ENCODE measurements around the gene TYW1. TPM values are rescaled to one million over a fixed set of nuclear protein-coding genes. Genes with fewer than 3 reads are reported as not detected.
"Not testable (repeated sequence)": the region's sequence is repeated elsewhere in the genome, so short reads cannot be mapped to it uniquely, and the experiment has no call there.

Gene TYW1
- total RNA-seq, 1 donor from 2014 or later: 15.4 TPM

DNA sequence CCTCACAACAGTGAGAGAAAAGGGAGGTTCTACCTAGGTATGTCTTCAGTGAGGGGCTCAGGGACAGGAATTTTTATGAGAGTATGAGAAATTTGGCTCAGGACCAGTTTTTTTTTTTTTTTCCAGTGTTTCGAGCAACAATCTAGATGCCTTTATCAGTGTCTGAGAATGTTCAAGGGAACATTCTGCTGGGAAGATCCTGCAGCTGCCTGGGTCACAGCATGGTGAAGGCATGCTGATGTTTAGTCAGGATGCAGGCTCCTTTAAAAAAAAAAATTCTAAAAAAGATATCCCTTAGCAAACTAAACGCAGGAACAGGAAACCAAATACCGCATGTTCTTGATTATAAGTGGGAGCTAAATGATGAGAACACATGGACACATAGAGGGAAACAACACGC lies 32.2 kb upstream of the TYW1 start:
- H3K4me1 ChIP-seq: no peaks in the 10 kb centered on the region
- H3K36me3 ChIP-seq: peaks cover 3% of the 10 kb centered on the region
- no peaks in the 10 kb centered on the region for H3K27me3 ChIP-seq (ENCODE audit: low read depth)
- TF ChIP-seq CTCF (IDR thresholded peaks at IDR 0.05): no peak
- no peak overlapping the region for H3K27ac ChIP-seq
- ATAC-seq (no peak), DNase-seq (no peak)
- no peak overlapping the region for H3K4me3 ChIP-seq
- intact Hi-C loops (cut with DNase I): no loop called here
- H3K9me3 ChIP-seq: no peaks in the 10 kb centered on the region

DNA sequence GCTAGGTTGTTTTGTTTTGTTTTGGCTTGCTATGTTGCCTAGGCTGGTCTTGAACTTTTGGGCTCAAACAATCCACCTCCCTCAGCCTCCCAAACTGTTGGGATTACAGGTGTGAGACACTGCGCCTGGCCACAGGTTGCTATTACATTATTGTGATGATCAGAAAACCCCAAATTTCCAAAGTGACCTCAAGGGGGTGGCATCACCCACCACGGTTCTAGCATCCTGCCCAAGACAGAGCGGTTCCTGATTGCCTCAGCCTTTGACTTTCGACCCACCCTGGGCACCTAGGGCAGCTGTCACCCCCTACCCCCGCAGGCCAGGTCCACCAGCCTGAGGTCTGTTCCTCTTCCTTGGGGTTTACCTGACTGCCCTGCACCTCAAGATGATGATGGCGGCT lies 29.6 kb upstream of the TYW1 start:
- H3K36me3 ChIP-seq: no peaks in the 10 kb centered on the region
- intact Hi-C loops (cut with DNase I): no loop called here
- H3K4me1 ChIP-seq: no peaks in the 10 kb centered on the region
- H3K27ac ChIP-seq: no peak overlapping the region
- DNase-seq (no peak), ATAC-seq (no peak)
- no peaks in the 10 kb centered on the region for H3K9me3 ChIP-seq
- no peak overlapping the region for H3K4me3 ChIP-seq
- no peak for TF ChIP-seq CTCF (IDR thresholded peaks at IDR 0.05)
- no peaks in the 10 kb centered on the region for H3K27me3 ChIP-seq (ENCODE audit: low read depth)

DNA sequence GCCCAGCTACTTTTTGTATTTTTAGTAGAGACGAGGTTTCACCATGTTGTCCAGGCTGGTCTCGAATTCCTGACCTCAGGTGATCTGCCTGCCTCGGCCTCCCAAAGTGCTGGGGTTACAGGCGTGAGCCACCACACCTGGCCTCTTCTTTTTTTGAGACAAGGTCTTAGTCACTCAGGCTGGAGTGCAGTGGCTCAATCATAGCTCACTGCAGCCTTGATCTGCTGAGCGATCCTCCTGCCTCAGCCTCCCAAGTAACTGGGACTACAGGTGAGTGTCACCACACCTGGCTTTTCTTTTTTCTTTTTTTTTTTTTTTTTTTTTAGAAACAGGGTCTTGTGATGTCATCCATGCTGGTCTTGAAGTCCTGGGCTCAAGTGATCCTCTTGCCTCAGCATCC lies 27.6 kb upstream of the TYW1 start:
- H3K4me3 ChIP-seq; DNase-seq; H3K9me3 ChIP-seq; H3K27me3 ChIP-seq (ENCODE audit: low read depth); H3K27ac ChIP-seq; H3K4me1 ChIP-seq; ATAC-seq; intact Hi-C loops (cut with DNase I); H3K36me3 ChIP-seq: not testable (repeated sequence)

GRCh38 chr7:66970310-66970709 lies 26.3 kb upstream of the TYW1 start:
- no peak for DNase-seq
- intact Hi-C loops (cut with DNase I): no loop called here
- H3K27me3 ChIP-seq (ENCODE audit: low read depth): no peaks in the 10 kb centered on the region
- H3K4me3 ChIP-seq: no peak overlapping the region
- H3K4me1 ChIP-seq: no peaks in the 10 kb centered on the region
- H3K9me3 ChIP-seq: no peaks in the 10 kb centered on the region
- no peak for ATAC-seq
- no peak for TF ChIP-seq CTCF (IDR thresholded peaks at IDR 0.05)
- H3K36me3 ChIP-seq: no peaks in the 10 kb centered on the region
- H3K27ac ChIP-seq: no peak overlapping the region

- TF ChIP-seq CTCF (IDR thresholded peaks at IDR 0.05): no peak
- Histone ChIP-seq H3K27ac (no peak overlapping the region), H3K27me3 (ENCODE audit: low read depth) (no peaks in the 10 kb centered on the region), H3K4me3 (no peak overlapping the region), H3K4me1 (no peaks in the 10 kb centered on the region), H3K36me3 (no peaks in the 10 kb centered on the region), H3K9me3 (peaks cover 9% of the 10 kb centered on the region)
- no peak for DNase-seq
- ATAC-seq: no peak
- intact Hi-C loops (cut with DNase I): no loop called here
Observed at GRCh38 chr7:66974986-66975590, 21.5 kb upstream of the TYW1 start.

- DNase-seq; H3K27ac ChIP-seq; H3K36me3 ChIP-seq; ATAC-seq; H3K4me3 ChIP-seq; H3K4me1 ChIP-seq; intact Hi-C loops (cut with DNase I); H3K27me3 ChIP-seq (ENCODE audit: low read depth): not testable (repeated sequence)
- H3K9me3 ChIP-seq: peaks cover 16% of the 10 kb centered on the region
Observed at GRCh38 chr7:66978312-66978711, 18.3 kb upstream of the TYW1 start.

DNA sequence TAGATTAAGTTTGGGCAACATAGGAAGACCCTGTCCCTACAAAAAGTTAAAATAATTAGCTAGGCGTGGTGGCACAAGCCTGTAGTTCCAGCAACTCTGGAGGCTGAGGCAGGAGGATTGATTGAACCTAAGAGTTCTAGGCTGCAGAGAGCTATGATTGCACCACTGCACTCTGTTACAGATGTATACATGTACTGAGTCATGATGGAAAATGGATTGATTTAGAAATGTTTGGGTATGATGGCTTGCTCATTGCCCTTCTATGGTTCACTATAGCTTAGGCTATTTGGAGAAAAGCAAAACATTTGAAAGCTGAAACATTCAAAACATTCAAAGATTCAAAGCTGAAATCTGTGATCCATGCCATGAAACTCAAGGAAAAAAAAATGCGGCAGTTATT lies 17.6 kb upstream of the TYW1 start:
- DNase-seq; ATAC-seq; H3K4me3 ChIP-seq; H3K27me3 ChIP-seq (ENCODE audit: low read depth); H3K36me3 ChIP-seq; H3K4me1 ChIP-seq; intact Hi-C loops (cut with DNase I); H3K27ac ChIP-seq: not testable (repeated sequence)
- peaks cover 16% of the 10 kb centered on the region for H3K9me3 ChIP-seq

DNA sequence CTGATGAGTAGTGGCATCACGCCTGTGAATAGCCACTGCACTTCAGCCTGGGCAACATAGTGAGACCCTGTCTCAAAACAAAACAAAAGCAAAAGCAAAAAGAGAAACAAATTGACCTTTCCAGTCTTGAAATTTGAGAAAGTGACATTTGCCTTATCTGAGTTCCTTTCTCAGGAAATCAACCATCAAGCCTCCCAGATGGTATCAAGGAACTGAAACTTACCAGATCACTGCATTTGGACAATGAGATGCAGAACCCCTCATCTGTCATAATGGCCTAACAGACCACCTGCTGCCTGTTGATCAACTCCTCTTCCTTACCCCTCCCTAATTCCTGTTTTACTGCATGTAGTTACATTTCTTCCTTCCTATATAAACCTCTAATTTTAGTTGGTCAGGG lies 16.3 kb upstream of the TYW1 start:
- DNase-seq; H3K27ac ChIP-seq; H3K4me3 ChIP-seq; ATAC-seq; H3K36me3 ChIP-seq; intact Hi-C loops (cut with DNase I); H3K4me1 ChIP-seq; H3K27me3 ChIP-seq (ENCODE audit: low read depth): not testable (repeated sequence)
- peaks cover 16% of the 10 kb centered on the region for H3K9me3 ChIP-seq

DNA sequence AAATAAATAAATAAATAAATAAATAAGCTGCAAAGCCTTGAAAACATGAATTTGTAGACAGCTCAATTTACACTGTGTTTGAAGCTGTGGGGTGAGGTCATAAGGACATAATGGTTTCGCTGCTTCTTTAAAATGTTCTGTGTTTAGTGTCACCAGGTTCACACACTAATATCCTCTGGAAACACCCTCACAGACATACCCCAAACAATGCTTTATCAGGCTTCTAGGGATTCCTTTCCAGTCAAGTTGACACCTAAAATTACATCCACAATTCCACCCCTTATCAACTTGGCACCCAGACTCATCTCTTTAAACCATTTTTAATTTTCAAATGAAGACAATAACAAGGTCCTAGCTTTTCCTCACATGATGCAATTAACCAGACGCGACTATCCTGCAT lies 7.1 kb upstream of the TYW1 start:
- H3K4me3 ChIP-seq; intact Hi-C loops (cut with DNase I); H3K27me3 ChIP-seq (ENCODE audit: low read depth); H3K27ac ChIP-seq; H3K9me3 ChIP-seq; DNase-seq; ATAC-seq: not testable (repeated sequence)
- peaks cover 66% of the 10 kb centered on the region for H3K36me3 ChIP-seq
- H3K4me1 ChIP-seq: peaks cover 15% of the 10 kb centered on the region

DNA sequence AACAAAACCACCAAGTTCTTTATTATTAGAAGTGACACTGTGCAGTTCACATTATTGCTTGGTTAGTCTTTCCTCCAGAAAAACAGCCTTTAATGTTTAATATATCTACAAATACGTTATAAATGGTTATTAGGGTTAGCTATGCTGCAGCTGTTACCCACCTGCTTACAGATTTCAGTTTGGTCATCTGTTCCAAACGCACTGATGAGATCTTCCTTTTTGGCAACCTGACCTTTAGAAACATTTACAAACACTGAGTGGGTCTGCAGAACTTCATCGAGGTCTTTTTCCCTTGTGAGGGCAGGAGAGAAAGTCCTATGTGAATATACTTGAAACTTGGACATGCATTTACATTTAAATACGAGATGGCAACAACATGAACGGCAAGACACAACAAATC lies 2.6 kb upstream of the TYW1 start:
- Histone ChIP-seq H3K36me3 (peaks cover 53% of the 10 kb centered on the region), H3K4me3 (peak overlapping the region; percentile 72), H3K4me1 (peaks cover 23% of the 10 kb centered on the region), H3K27ac (peak overlapping the region; percentile 100)
- intact Hi-C loops (cut with DNase I); ATAC-seq; H3K9me3 ChIP-seq; H3K27me3 ChIP-seq (ENCODE audit: low read depth); DNase-seq: not testable (repeated sequence)
